Measurements from ENCODE around the gene LHCGR. TPM values are rescaled to one million over a fixed set of nuclear protein-coding genes. Genes with fewer than 3 reads are reported as not detected.
"Not testable (repeated sequence)": the region's sequence is repeated elsewhere in the genome, so short reads cannot be mapped to it uniquely, and the experiment has no call there.

LHCGR gene
- total and polyA plus RNA-seq, 3 experiments from 2014 or later = not detected

- Mint-ChIP-seq H3K27ac (no peak overlapping the region), H3K36me3 (no peaks in the 10 kb centered on the region), H3K4me3 (no peak overlapping the region), H3K9me3 (peaks cover 0 to 2% (median 0%) of the 10 kb centered on the region in 5 donors), H3K4me1 (no peaks in the 10 kb centered on the region), H3K27me3 (peaks cover 11 to 23% of the 10 kb centered on the region in 2 donors)
- Histone ChIP-seq H3K27ac (ENCODE audit: low read depth, low read length) (no peak overlapping the region), H3K9me3 (ENCODE audit: low read length) (no peaks in the 10 kb centered on the region), H3K4me3 (ENCODE audit: low read length) (no peak overlapping the region), H3K4me1 (ENCODE audit: insufficient read depth, low read length) (no peaks in the 10 kb centered on the region), H3K36me3 (ENCODE audit: insufficient read depth, low read length) (no peaks in the 10 kb centered on the region), H3K27me3 (ENCODE audit: insufficient read depth, low read length, poor library complexity, severe bottlenecking) (no peaks in the 10 kb centered on the region)
- CTCF ChIA-PET = no interaction called here
- POLR2A ChIA-PET = no interaction called here
- no peak for DNase-seq
These were observed 41.9 kb downstream of the LHCGR start for GRCh38 chr2:48713647-48714046.

DNA sequence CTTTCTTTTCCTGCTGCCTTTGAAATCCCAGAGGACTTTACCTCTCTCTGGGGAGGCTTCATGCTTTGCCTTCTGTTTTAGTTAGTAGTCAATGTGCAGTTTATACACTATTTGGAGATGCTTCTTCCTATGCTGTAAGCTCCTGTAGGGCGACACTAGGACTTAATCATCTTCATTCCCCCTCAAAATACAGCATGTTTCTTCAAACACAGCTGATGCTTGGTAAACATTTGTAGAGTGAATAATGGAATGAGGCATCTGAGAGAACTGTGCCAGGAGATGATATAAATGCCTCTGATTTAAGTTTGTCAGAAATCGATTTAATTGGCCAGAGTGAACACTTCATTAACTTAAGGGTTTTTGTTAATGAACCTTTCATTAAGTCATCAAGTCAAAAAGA, 43.4 kb downstream of the LHCGR start:
- Mint-ChIP-seq H3K36me3 (no peaks in the 10 kb centered on the region), H3K4me1 (no peaks in the 10 kb centered on the region), H3K27me3 (peaks cover 11 to 23% of the 10 kb centered on the region in 2 donors), H3K4me3 (no peak overlapping the region), H3K27ac (no peak overlapping the region), H3K9me3 (peaks cover 0 to 2% (median 0%) of the 10 kb centered on the region in 5 donors)
- Histone ChIP-seq H3K9me3 (ENCODE audit: low read length) (no peaks in the 10 kb centered on the region), H3K27me3 (ENCODE audit: insufficient read depth, low read length, poor library complexity, severe bottlenecking) (no peaks in the 10 kb centered on the region), H3K4me1 (ENCODE audit: insufficient read depth, low read length) (no peaks in the 10 kb centered on the region), H3K36me3 (ENCODE audit: insufficient read depth, low read length) (no peaks in the 10 kb centered on the region), H3K4me3 (ENCODE audit: low read length) (no peak overlapping the region), H3K27ac (ENCODE audit: low read depth, low read length) (no peak overlapping the region)
- DNase-seq = no peak
- POLR2A ChIA-PET = no interaction called here
- CTCF ChIA-PET = no interaction called here

DNA sequence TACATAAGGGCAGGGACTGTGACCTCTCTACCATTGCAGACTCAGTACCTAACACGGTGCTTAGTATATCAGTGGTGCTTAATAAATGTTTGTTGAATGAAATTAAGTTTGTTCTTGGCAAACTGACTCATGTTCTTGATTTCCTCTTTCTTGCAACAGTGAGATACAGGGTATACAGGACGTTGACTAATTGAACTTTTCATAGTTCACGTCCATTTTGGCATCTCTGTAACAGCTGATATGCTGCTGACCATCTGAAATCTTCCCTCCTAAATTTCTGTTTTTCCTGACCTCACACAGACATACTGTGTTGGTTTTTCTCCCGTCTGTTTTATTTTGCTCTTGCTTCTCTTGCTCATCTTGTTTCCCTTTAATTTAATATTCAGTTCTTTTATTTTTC, 44.2 kb downstream of the LHCGR start:
- Histone ChIP-seq H3K9me3 (ENCODE audit: low read length) (no peaks in the 10 kb centered on the region), H3K36me3 (ENCODE audit: insufficient read depth, low read length) (no peaks in the 10 kb centered on the region), H3K4me1 (ENCODE audit: insufficient read depth, low read length) (no peaks in the 10 kb centered on the region), H3K27me3 (ENCODE audit: insufficient read depth, low read length, poor library complexity, severe bottlenecking) (no peaks in the 10 kb centered on the region), H3K4me3 (ENCODE audit: low read length) (no peak overlapping the region), H3K27ac (ENCODE audit: low read depth, low read length) (no peak overlapping the region)
- Mint-ChIP-seq H3K4me1 (no peaks in the 10 kb centered on the region), H3K27ac (no peak overlapping the region), H3K4me3 (no peak overlapping the region), H3K9me3 (peaks cover 0 to 2% (median 0%) of the 10 kb centered on the region in 5 donors), H3K27me3 (peaks cover 11 to 23% of the 10 kb centered on the region in 2 donors), H3K36me3 (no peaks in the 10 kb centered on the region)
- CTCF ChIA-PET = no interaction called here
- POLR2A ChIA-PET = no interaction called here
- DNase-seq = no peak

DNA sequence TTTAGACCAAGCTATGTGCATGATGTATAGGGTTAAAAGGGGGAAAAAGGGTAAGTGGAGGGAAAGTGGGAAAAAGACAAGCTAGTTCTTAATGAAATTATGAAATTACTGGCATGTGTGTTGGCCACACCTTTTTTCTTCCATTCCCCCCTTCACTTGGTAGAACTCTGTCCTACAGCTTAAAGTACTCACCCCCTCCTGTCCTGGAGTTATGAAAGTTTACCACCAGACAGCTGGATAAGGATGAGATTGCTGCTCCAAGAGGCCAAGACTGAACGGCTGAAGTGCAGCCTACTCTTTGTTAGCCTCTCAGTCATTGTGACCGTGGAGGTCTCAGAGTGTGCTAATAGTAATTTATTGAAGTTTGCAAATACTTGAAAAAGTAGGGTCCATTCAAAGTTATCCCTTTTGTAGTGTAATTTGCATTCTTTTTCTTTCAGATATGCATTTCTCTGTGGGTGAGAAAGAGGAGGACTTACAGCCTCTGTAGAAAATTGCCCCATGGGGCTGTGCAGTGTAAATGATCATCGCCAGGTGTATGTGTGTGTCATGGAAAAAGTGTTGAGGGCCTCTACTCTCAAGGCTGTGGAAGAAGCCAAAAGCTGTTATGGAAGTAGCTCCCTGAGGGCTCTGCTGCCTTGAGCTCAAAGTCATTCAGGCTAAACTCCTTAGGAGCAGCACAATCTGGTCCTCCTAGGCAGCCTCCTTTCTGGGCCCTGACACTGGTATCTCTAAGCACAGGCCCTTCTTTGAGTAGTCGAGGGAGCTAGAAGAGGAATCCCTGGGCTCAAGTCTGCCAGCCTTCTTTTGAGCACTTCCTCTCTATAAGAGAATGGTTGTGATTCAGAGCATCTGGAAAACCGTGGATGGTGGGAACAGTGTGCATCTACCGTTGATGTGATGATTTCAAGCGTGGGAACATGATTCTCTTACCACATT, 46.2 kb downstream of the LHCGR start:
- Mint-ChIP-seq H3K27me3 (peaks cover 6 to 18% of the 10 kb centered on the region in 2 donors), H3K27ac (no peak overlapping the region)

DNA sequence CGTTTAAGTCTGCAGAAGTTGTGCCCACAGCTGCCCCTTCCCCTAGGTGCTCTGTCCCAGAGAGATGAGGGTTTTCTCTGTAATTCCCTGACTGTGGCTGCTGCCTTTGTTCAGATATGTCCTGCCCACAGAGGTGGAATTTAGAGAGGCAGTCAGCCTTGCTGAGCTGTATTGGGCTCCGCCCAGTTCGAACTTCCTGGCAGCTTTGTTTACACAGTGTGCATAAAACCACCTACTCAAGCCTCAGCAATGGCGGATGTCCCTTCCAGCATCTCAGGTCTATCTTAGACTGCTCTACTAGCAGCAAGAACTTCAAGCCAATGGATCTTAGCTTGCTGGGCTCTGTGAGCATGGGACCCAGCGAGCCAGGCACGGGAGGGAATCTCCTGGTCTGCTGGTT, 48.1 kb downstream of the LHCGR start:
- H3K36me3 ChIP-seq (ENCODE audit: insufficient read depth, low read length) = no peaks in the 10 kb centered on the region
- ChIA-PET CTCF (no interaction called here), POLR2A (no interaction called here)
- H3K4me3 ChIP-seq (ENCODE audit: low read length) = no peak overlapping the region
- H3K4me1 ChIP-seq (ENCODE audit: insufficient read depth, low read length) = no peaks in the 10 kb centered on the region
- H3K27me3 Mint-ChIP-seq = peaks cover 4 to 12% of the 10 kb centered on the region in 2 donors
- no peak overlapping the region for H3K27ac Mint-ChIP-seq
- no peak for DNase-seq
- no peak overlapping the region for H3K27ac ChIP-seq (ENCODE audit: low read depth, low read length)
- no peaks in the 10 kb centered on the region for H3K36me3 Mint-ChIP-seq
- H3K9me3 Mint-ChIP-seq = peaks cover 0 to 2% (median 0%) of the 10 kb centered on the region in 5 donors
- no peaks in the 10 kb centered on the region for H3K27me3 ChIP-seq (ENCODE audit: insufficient read depth, low read length, poor library complexity, severe bottlenecking)
- no peaks in the 10 kb centered on the region for H3K9me3 ChIP-seq (ENCODE audit: low read length)
- no peak overlapping the region for H3K4me3 Mint-ChIP-seq
- no peaks in the 10 kb centered on the region for H3K4me1 Mint-ChIP-seq

More for the DNA sequence above, 46.2 kb downstream of the LHCGR start:
- CTCF ChIA-PET = no interaction called here
- H3K9me3 ChIP-seq (ENCODE audit: low read length) = no peaks in the 10 kb centered on the region
- H3K36me3 ChIP-seq (ENCODE audit: insufficient read depth, low read length) = no peaks in the 10 kb centered on the region
- Mint-ChIP-seq H3K4me1 (no peaks in the 10 kb centered on the region), H3K36me3 (no peaks in the 10 kb centered on the region), H3K9me3 (no peaks in the 10 kb centered on the region), H3K4me3 (no peak overlapping the region)
- POLR2A ChIA-PET = no interaction called here
- H3K27ac ChIP-seq (ENCODE audit: low read depth, low read length) = no peak overlapping the region
- no peak overlapping the region for H3K4me3 ChIP-seq (ENCODE audit: low read length)
- no peaks in the 10 kb centered on the region for H3K27me3 ChIP-seq (ENCODE audit: insufficient read depth, low read length, poor library complexity, severe bottlenecking)
- no peaks in the 10 kb centered on the region for H3K4me1 ChIP-seq (ENCODE audit: insufficient read depth, low read length)
- DNase-seq = no peak

- H3K27me3 Mint-ChIP-seq; H3K4me1 ChIP-seq (ENCODE audit: insufficient read depth, low read length); H3K9me3 ChIP-seq (ENCODE audit: low read length); H3K9me3 Mint-ChIP-seq; CTCF ChIA-PET; H3K27ac ChIP-seq (ENCODE audit: low read depth, low read length); H3K4me3 Mint-ChIP-seq; H3K27ac Mint-ChIP-seq; POLR2A ChIA-PET; H3K36me3 ChIP-seq (ENCODE audit: insufficient read depth, low read length); H3K27me3 ChIP-seq (ENCODE audit: insufficient read depth, low read length, poor library complexity, severe bottlenecking); H3K4me1 Mint-ChIP-seq; DNase-seq; H3K36me3 Mint-ChIP-seq; H3K4me3 ChIP-seq (ENCODE audit: low read length): not testable (repeated sequence)
These were observed 51.9 kb downstream of the LHCGR start for GRCh38 chr2:48703621-48704020.

DNA sequence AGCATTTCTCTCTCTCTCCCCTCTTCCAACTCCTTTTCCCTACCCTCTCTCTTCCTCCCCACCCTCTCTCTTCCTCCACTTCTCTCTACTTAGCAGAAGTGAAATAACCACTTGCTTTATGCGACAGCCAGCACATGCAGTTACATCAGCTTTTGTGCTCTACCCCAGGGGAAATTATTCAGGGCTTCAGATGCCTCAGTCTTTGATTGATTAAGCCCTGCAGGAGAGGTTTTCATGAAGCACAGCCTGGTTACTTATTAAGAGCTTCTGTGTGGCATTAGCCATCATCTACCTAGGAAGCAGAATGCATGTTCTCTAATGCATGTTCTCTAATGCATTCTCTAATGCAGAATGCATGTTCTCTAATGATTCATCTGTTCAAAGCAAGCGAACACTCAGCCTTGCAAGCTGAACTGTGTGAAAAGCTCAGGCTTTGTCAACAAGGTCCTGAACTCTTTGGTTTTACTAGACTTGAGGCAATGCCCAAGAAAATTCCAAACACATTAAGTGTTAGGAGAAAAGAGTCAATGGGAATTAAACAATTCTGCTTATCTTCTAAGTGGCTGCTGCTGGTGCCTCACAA, 56.1 kb downstream of the LHCGR start:
- H3K4me3 ChIP-seq (ENCODE audit: low read length) = no peak overlapping the region
- Mint-ChIP-seq H3K4me3 (no peak overlapping the region), H3K27me3 (no peaks in the 10 kb centered on the region), H3K4me1 (no peaks in the 10 kb centered on the region), H3K27ac (no peak overlapping the region), H3K9me3 (peaks cover 0 to 2% (median 0%) of the 10 kb centered on the region in 5 donors), H3K36me3 (no peaks in the 10 kb centered on the region)
- DNase-seq = no peak
- H3K9me3 ChIP-seq (ENCODE audit: low read length) = no peaks in the 10 kb centered on the region
- H3K27ac ChIP-seq (ENCODE audit: low read depth, low read length) = no peak overlapping the region
- no peaks in the 10 kb centered on the region for H3K4me1 ChIP-seq (ENCODE audit: insufficient read depth, low read length)
- H3K27me3 ChIP-seq (ENCODE audit: insufficient read depth, low read length, poor library complexity, severe bottlenecking) = no peaks in the 10 kb centered on the region
- ChIA-PET POLR2A (no interaction called here), CTCF (no interaction called here)
- H3K36me3 ChIP-seq (ENCODE audit: insufficient read depth, low read length) = no peaks in the 10 kb centered on the region

GRCh38 chr2:48696881-48697280, 58.6 kb downstream of the LHCGR start:
- Mint-ChIP-seq H3K36me3 (no peaks in the 10 kb centered on the region), H3K4me1 (no peaks in the 10 kb centered on the region), H3K27me3 (no peaks in the 10 kb centered on the region), H3K9me3 (no peaks in the 10 kb centered on the region), H3K27ac (no peak overlapping the region), H3K4me3 (no peak overlapping the region)
- CTCF ChIA-PET = no interaction called here
- H3K27me3 ChIP-seq (ENCODE audit: insufficient read depth, low read length, poor library complexity, severe bottlenecking) = no peaks in the 10 kb centered on the region
- no peak for DNase-seq
- no peaks in the 10 kb centered on the region for H3K4me1 ChIP-seq (ENCODE audit: insufficient read depth, low read length)
- H3K36me3 ChIP-seq (ENCODE audit: insufficient read depth, low read length) = no peaks in the 10 kb centered on the region
- no peaks in the 10 kb centered on the region for H3K9me3 ChIP-seq (ENCODE audit: low read length)
- POLR2A ChIA-PET = no interaction called here
- H3K4me3 ChIP-seq (ENCODE audit: low read length) = no peak overlapping the region
- no peak overlapping the region for H3K27ac ChIP-seq (ENCODE audit: low read depth, low read length)

All from CD8-positive, alpha-beta memory T cell (primary cell).